ENCODE results near the gene DNAJC15. TPM values are rescaled to one million over a fixed set of nuclear protein-coding genes. Genes with fewer than 3 reads are reported as not detected.
"Not testable (repeated sequence)": the region's sequence is repeated elsewhere in the genome, so short reads cannot be mapped to it uniquely, and the experiment has no call there.

DNAJC15 gene
- total and polyA plus RNA-seq, 4 experiments from 2014 or later, result 9.7 to 16.0 (median 13.0) TPM

DNA sequence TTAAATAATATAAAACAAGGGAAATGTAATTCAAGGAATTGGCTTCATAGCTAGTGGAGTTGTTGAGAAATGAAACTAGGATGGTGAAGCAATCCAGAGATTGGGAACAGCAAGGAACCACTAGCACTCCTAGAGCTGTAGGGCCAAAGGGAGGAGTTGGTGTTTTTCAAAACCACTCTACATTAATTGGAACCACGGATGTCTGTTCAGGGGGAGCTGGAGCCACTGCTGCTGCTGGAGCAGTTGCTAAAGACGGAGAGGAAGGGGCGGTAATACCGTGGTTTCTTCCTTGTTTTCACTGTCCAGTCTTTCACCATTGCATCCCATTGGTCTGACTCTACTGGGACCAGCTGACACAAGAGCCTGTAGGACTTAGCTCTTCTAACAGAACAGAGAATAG is 8.5 kb downstream of the DNAJC15 start:
- Histone ChIP-seq H3K27me3 (ENCODE audit: insufficient read depth, low read length) (no peaks in the 10 kb centered on the region), H3K36me3 (ENCODE audit: insufficient read depth, low read length) (no peaks in the 10 kb centered on the region), H3K4me1 (ENCODE audit: insufficient read depth, low read length) (peaks cover 15% of the 10 kb centered on the region), H3K4me3 (ENCODE audit: low read length in 2 of 2) (no peak overlapping the region), H3K9me3 (ENCODE audit: control insufficient read depth in 1 of 2, low read length in 2 of 2) (no peaks in the 10 kb centered on the region), H3K27ac (ENCODE audit: low read depth, low read length) (no peak overlapping the region)
- H3K27me3 Mint-ChIP-seq, result no peaks in the 10 kb centered on the region
- peaks cover 44% of the 10 kb centered on the region in 2 donors for H3K36me3 Mint-ChIP-seq
- intact Hi-C loops (cut with micrococcal nuclease), result no loop called here
- H3K27ac Mint-ChIP-seq, result no peak overlapping the region
- no peaks in the 10 kb centered on the region for H3K9me3 Mint-ChIP-seq
- no peak for DNase-seq
- ChIA-PET CTCF (ENCODE audit: partially characterized antibody) (interaction anchor here (1.3 to 1.7 kb wide), 3 partner anchors 8 to 62 kb away, joined by 3 to 5 read pairs (median 4); no protein-coding TSS in a partner anchor), POLR2A (ENCODE audit: partially characterized antibody) (interaction anchor here (1.3 kb wide), 1 partner anchor 8 kb away, joined by 3 read pairs; no protein-coding TSS in a partner anchor)
- peaks cover 28 to 47% (median 36%) of the 10 kb centered on the region in 4 donors for H3K4me1 Mint-ChIP-seq
- H3K4me3 Mint-ChIP-seq, result no peak overlapping the region

DNA sequence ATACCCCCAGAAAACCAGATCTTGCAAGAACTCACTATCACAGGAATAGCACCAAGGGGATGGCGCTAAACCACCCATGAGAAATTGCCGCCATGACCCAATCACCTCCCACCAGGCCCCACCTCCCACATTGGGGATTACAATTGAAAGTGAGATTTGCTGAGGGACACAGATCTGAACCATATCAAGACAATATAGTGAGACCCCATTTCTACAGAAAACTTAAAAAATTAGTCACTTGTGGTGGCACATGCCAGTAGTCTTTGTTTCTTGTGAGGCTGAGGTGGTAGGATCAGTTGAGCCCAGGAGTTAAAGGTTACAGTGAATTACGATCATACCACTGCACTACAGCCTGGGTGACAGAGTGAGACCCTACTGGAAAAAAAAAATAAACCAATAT is 9.7 kb downstream of the DNAJC15 start:
- no peaks in the 10 kb centered on the region for H3K9me3 ChIP-seq (ENCODE audit: control insufficient read depth in 1 of 2, low read length in 2 of 2)
- H3K27ac Mint-ChIP-seq, result peak overlapping the region in 1 of 7 donors; percentile 27
- CTCF ChIA-PET (ENCODE audit: partially characterized antibody), result interaction anchor here (0.7 to 1.7 kb wide), 3 partner anchors 9 to 60 kb away, joined by 3 to 5 read pairs (median 4); no protein-coding TSS in a partner anchor
- H3K4me3 Mint-ChIP-seq, result no peak overlapping the region
- POLR2A ChIA-PET (ENCODE audit: partially characterized antibody), result interaction anchor here (1.1 kb wide), 1 partner anchor 10 kb away, joined by 4 read pairs; the partner anchor contains the start of gene DNAJC15
- intact Hi-C loops (cut with micrococcal nuclease), result no loop called here
- no peak overlapping the region for H3K27ac ChIP-seq (ENCODE audit: low read depth, low read length)
- DNase-seq, result no peak
- H3K27me3 Mint-ChIP-seq, result no peaks in the 10 kb centered on the region
- H3K36me3 Mint-ChIP-seq, result peaks cover 44 to 48% of the 10 kb centered on the region in 2 donors
- H3K27me3 ChIP-seq (ENCODE audit: insufficient read depth, low read length), result no peaks in the 10 kb centered on the region
- no peaks in the 10 kb centered on the region for H3K9me3 Mint-ChIP-seq
- H3K36me3 ChIP-seq (ENCODE audit: insufficient read depth, low read length), result no peaks in the 10 kb centered on the region
- H3K4me1 ChIP-seq (ENCODE audit: insufficient read depth, low read length), result peaks cover 9% of the 10 kb centered on the region
- H3K4me3 ChIP-seq (ENCODE audit: low read length in 2 of 2), result no peak overlapping the region
- peaks cover 25 to 43% (median 33%) of the 10 kb centered on the region in 4 donors for H3K4me1 Mint-ChIP-seq

DNA sequence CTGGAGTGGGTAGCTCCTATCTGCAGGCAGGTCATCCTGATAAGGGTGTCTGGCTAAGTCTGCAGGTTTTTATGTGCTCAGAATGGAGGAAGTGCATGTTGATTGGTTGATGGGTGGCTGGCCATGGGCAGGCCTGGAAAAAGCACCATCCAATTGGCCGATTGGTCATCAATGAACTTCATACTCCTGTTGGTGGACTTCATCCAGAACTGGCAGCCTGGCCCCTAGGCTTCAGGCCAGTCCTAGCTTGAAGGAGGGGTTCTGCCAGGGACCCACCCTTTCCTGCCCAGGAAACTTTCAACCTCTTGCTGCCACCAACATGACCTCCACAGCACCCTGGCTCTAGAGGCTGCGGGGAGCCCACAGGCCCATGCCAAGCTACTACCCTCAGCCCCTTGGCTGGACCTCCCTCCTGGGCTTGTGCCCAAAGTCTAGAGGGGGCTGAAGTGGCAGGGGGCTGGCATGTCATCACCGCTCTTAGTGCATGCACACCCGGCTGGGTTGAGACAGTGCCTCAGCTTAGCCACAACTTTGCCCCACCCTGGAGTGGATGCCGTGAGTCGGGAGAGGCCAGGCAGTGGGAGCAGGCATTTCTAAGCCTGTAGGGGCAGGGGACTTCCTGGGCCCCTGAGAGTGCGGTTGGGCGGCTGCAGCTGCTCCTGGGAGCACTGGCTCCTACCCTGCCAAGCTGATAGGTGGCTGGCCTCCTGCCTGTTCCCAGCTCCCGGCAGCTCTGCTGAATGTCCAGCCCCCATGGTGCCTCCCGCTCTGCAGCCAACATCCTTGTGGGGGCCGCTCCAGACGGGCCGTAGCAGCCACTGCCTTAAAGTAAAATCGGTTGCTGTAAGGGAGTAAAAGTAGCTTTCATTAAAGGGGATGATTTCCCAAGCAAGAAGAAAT is 13.2 kb downstream of the DNAJC15 start:
- peaks cover 34 to 48% of the 10 kb centered on the region in 2 donors for H3K36me3 Mint-ChIP-seq

DNA sequence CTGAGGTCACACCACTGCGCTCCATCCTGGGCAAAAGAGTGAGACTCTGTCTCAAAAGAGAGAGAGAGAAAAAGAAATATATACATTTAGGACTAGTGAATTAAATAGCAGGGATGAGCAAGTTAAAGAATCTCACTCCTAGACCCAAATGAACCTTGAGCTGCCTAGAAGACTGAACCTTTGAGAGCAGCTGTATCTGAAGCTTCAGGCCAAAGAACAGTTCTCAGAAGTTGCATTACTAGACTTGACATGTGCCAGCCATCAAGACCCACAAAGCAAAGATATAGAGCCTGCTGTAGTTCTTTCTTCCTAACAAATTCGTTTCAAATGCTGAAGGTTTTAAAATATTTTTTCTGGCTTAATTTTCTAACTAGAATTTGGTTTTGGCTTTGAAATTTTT is 16.6 kb downstream of the DNAJC15 start:
- POLR2A ChIA-PET (ENCODE audit: partially characterized antibody), result interaction anchor here (1.0 kb wide), 1 partner anchor 15 kb away, joined by 3 read pairs; no protein-coding TSS in a partner anchor

More for the DNA sequence above, 13.2 kb downstream of the DNAJC15 start:
- ChIA-PET POLR2A (ENCODE audit: partially characterized antibody) (no interaction called here), CTCF (ENCODE audit: partially characterized antibody) (interaction anchor here (1.2 kb wide), 1 partner anchor 13 kb away, joined by 3 read pairs; the partner anchor contains the start of gene DNAJC15)
- H3K4me3 ChIP-seq (ENCODE audit: low read length in 2 of 2), result no peak overlapping the region
- intact Hi-C loops (cut with micrococcal nuclease), result no loop called here
- Mint-ChIP-seq H3K4me1 (peaks cover 16 to 37% (median 32%) of the 10 kb centered on the region in 4 donors), H3K27ac (peak overlapping the region in 1 of 7 donors; percentile 53), H3K4me3 (no peak overlapping the region), H3K27me3 (no peaks in the 10 kb centered on the region), H3K9me3 (no peaks in the 10 kb centered on the region)
- H3K4me1 ChIP-seq (ENCODE audit: insufficient read depth, low read length), result peaks cover 4% of the 10 kb centered on the region
- no peaks in the 10 kb centered on the region for H3K36me3 ChIP-seq (ENCODE audit: insufficient read depth, low read length)
- no peak for DNase-seq
- H3K27ac ChIP-seq (ENCODE audit: low read depth, low read length), result no peak overlapping the region
- H3K27me3 ChIP-seq (ENCODE audit: insufficient read depth, low read length), result no peaks in the 10 kb centered on the region
- H3K9me3 ChIP-seq (ENCODE audit: control insufficient read depth in 1 of 2, low read length in 2 of 2), result no peaks in the 10 kb centered on the region

DNA sequence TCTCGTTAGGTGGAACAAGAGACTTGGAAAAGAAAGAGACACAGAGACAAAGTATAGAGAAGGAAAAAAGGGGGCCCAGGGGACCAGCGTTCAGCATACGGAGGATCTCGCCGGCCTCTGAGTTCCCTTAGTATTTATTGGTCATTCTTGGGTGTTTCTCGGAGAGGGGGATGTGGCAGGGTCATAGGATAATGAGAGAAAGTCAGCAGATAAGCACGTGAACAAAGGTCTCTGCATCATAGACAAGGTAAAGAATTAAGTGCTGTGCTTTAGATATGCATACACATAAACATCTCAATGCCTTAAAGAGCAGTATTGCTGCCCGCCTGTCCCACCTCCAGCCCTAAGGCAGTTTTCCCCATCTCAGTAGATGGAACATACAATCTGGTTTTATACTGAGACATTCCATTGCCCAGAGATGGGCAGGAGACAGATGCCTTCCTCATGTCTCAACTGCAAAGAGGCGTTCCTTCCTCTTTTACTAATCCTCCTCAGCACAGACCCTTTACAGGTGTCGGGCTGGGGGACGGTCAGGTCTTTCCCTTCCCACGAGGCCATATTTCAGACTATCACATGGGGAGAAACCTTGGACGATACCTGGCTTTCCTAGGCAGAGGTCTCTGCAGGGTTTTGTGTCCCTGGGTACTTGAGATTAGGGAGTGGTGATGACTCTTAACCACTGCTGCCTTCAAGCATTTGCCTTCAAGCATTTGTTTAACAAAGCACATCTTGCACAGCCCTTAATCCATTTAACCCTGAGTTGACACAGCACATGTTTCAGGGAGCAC is 17.4 kb downstream of the DNAJC15 start:
- Mint-ChIP-seq H3K36me3 (peaks cover 16 to 39% of the 10 kb centered on the region in 2 donors), H3K4me1 (peaks cover 29 to 58% (median 48%) of the 10 kb centered on the region in 4 donors), H3K27ac (peak overlapping the region in 1 of 7 donors; percentile 49), H3K4me3 (peak overlapping the region in 1 of 8 donors; percentile 17)
- H3K27me3 ChIP-seq (ENCODE audit: insufficient read depth, low read length); H3K9me3 Mint-ChIP-seq; CTCF ChIA-PET (ENCODE audit: partially characterized antibody); DNase-seq; H3K36me3 ChIP-seq (ENCODE audit: insufficient read depth, low read length); intact Hi-C loops (cut with micrococcal nuclease); H3K4me3 ChIP-seq (ENCODE audit: low read length in 2 of 2); H3K27me3 Mint-ChIP-seq; H3K9me3 ChIP-seq (ENCODE audit: control insufficient read depth in 1 of 2, low read length in 2 of 2); H3K27ac ChIP-seq (ENCODE audit: low read depth, low read length): not testable (repeated sequence)
- POLR2A ChIA-PET (ENCODE audit: partially characterized antibody), result interaction anchor here (1.8 kb wide), 1 partner anchor 49 kb away, joined by 4 read pairs; the partner anchor contains the start of gene EPSTI1
- H3K4me1 ChIP-seq (ENCODE audit: insufficient read depth, low read length), result peaks cover 23% of the 10 kb centered on the region

More for the DNA sequence above, 16.6 kb downstream of the DNAJC15 start:
- Mint-ChIP-seq H3K27me3 (no peaks in the 10 kb centered on the region), H3K9me3 (no peaks in the 10 kb centered on the region), H3K36me3 (peaks cover 17 to 40% of the 10 kb centered on the region in 2 donors), H3K27ac (peak overlapping the region in 1 of 7 donors; percentile 49), H3K4me3 (no peak overlapping the region), H3K4me1 (peaks cover 22 to 52% (median 45%) of the 10 kb centered on the region in 4 donors)
- no peaks in the 10 kb centered on the region for H3K27me3 ChIP-seq (ENCODE audit: insufficient read depth, low read length)
- no peaks in the 10 kb centered on the region for H3K36me3 ChIP-seq (ENCODE audit: insufficient read depth, low read length)
- no peak for DNase-seq
- H3K4me1 ChIP-seq (ENCODE audit: insufficient read depth, low read length), result peaks cover 17% of the 10 kb centered on the region
- no peaks in the 10 kb centered on the region for H3K9me3 ChIP-seq (ENCODE audit: control insufficient read depth in 1 of 2, low read length in 2 of 2)
- no peak overlapping the region for H3K27ac ChIP-seq (ENCODE audit: low read depth, low read length)
- H3K4me3 ChIP-seq (ENCODE audit: low read length in 2 of 2), result no peak overlapping the region
- CTCF ChIA-PET (ENCODE audit: partially characterized antibody), result no interaction called here
- intact Hi-C loops (cut with micrococcal nuclease), result no loop called here

DNA sequence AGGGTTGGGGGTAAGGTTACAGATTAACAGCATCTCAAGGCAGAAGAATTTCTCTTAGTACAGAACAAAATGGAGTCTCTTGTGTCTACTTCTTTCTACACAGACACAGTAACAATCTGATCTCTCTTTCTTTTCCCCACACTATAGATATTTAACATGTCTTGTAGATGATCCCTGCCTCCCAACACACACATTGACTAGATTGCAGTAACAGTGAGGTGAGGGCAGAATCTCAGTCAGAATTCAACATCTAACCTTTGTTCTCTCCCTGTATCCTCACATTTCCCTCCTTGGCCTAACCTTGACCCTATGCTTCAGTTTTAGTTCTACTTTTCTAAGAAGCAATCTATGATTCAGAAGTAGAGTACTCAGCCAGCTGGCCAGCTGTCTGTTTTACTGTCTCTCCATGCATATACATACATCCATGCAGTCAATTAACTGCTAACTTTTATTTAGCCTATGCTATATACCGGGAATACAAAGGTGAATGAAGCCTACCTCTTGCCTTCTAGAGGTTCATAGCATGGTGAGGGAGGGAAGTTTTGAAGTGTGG is 18.1 kb downstream of the DNAJC15 start:
- H3K27me3 Mint-ChIP-seq, result no peaks in the 10 kb centered on the region
- ChIA-PET POLR2A (ENCODE audit: partially characterized antibody) (interaction anchor here (1.7 to 1.8 kb wide), 2 partner anchors 14 to 49 kb away, joined by 3 to 4 read pairs; partner anchors contain the start of gene EPSTI1), CTCF (ENCODE audit: partially characterized antibody) (no interaction called here)
- H3K36me3 Mint-ChIP-seq, result peaks cover 16 to 39% of the 10 kb centered on the region in 2 donors
- peak overlapping the region in 3 of 7 donors; percentile 34 to 62 (median 50) for H3K27ac Mint-ChIP-seq
- Histone ChIP-seq H3K4me3 (ENCODE audit: low read length in 2 of 2) (no peak overlapping the region), H3K4me1 (ENCODE audit: insufficient read depth, low read length) (peaks cover 27% of the 10 kb centered on the region), H3K9me3 (ENCODE audit: control insufficient read depth in 1 of 2, low read length in 2 of 2) (no peaks in the 10 kb centered on the region), H3K27me3 (ENCODE audit: insufficient read depth, low read length) (no peaks in the 10 kb centered on the region), H3K27ac (ENCODE audit: low read depth, low read length) (no peak overlapping the region), H3K36me3 (ENCODE audit: insufficient read depth, low read length) (no peaks in the 10 kb centered on the region)
- intact Hi-C loops (cut with micrococcal nuclease), result no loop called here
- no peak for DNase-seq
- peaks cover 32 to 64% (median 53%) of the 10 kb centered on the region in 4 donors for H3K4me1 Mint-ChIP-seq
- H3K9me3 Mint-ChIP-seq, result no peaks in the 10 kb centered on the region
- no peak overlapping the region for H3K4me3 Mint-ChIP-seq

All from CD4-positive, alpha-beta memory T cell (primary cell).